CD8-positive, alpha-beta memory T cell (primary cell): ENCODE results near the gene PLCE1. TPM values are rescaled to one million over a fixed set of nuclear protein-coding genes. Genes with fewer than 3 reads are reported as not detected.

Experiments
- CTCF ChIA-PET: fragments of 350-600 bp; sonication (Branson Sonifier 250); formaldehyde crosslinking; loops from one replicate; lab custom pipeline; 2021; ENCODE audit warnings: antibody characterized with exemption; lab: Charles Lee
- POLR2A ChIA-PET: fragments of 350-600 bp; sonication (Branson Sonifier 250); formaldehyde crosslinking; loops from one replicate; lab custom pipeline; 2021; ENCODE audit warnings: antibody characterized with exemption; lab: Charles Lee
- DNase-seq, 5 donors: peaks; one replicate each; pipeline versions ENCODE4 v3.0.0 to v3.0.0-alpha.2; 2020 to 2022; ENCODE audit warnings: mixed read lengths in 1 of 5
- H3K27ac ChIP-seq: one replicate; pipeline ENCODE4 v1.7.0; 2013; ENCODE audit warnings: low read depth, mild to moderate bottlenecking, low read length, moderate library complexity
- H3K27me3 ChIP-seq: 2 replicates; pipeline ENCODE4 v1.7.0; 2013; ENCODE audit warnings: low read length, mild to moderate bottlenecking; ENCODE audit not compliant: insufficient read depth, poor library complexity, severe bottlenecking
- H3K36me3 ChIP-seq: 2 replicates; pipeline ENCODE4 v1.7.0; 2013; ENCODE audit warnings: mild to moderate bottlenecking, low read length, moderate library complexity; ENCODE audit not compliant: insufficient read depth
- H3K4me1 ChIP-seq: 2 replicates; pipeline ENCODE4 v1.7.0; 2013; ENCODE audit warnings: mild to moderate bottlenecking, low read length, moderate library complexity; ENCODE audit not compliant: insufficient read depth
- H3K4me3 ChIP-seq: 2 replicates; pipeline ENCODE4 v1.7.0; 2013; ENCODE audit warnings: mild to moderate bottlenecking, low read length
- H3K9me3 ChIP-seq: 2 replicates; pipeline ENCODE4 v1.7.0; 2013; ENCODE audit warnings: mild to moderate bottlenecking, low read length
- H3K27ac Mint-ChIP-seq, 8 donors: one replicate each; pipeline ENCODE4 v1.8.0; 2020 to 2021; ENCODE audit warnings: mixed read lengths in 8 of 8, mild to moderate bottlenecking in 6 of 8, inconsistent platforms in 3 of 8, moderate library complexity in 3 of 8
- H3K27me3 Mint-ChIP-seq, 2 donors: one replicate each; pipeline ENCODE4 v1.8.0; 2020 to 2021; ENCODE audit warnings: mixed read lengths in 2 of 2, mild to moderate bottlenecking in 1 of 2, moderate library complexity in 1 of 2
- H3K36me3 Mint-ChIP-seq, 3 donors: one replicate each; pipeline ENCODE4 v1.8.0; 2020 to 2021; ENCODE audit warnings: mixed read lengths in 3 of 3, inconsistent platforms in 1 of 3, mild to moderate bottlenecking in 1 of 3
- H3K4me1 Mint-ChIP-seq, 3 donors: one replicate each; pipeline ENCODE4 v1.8.0; 2020 to 2021; ENCODE audit warnings: mixed read lengths in 3 of 3, inconsistent platforms in 1 of 3, mild to moderate bottlenecking in 1 of 3
- H3K4me3 Mint-ChIP-seq, 7 donors: one replicate each; pipeline ENCODE4 v1.8.0; 2020 to 2021; ENCODE audit warnings: mixed read lengths in 7 of 7, mild to moderate bottlenecking in 6 of 7, moderate library complexity in 4 of 7, inconsistent platforms in 2 of 7
- H3K9me3 Mint-ChIP-seq, 5 donors: one replicate each; pipeline ENCODE4 v1.8.0; 2020 to 2022; ENCODE audit warnings: mixed read lengths in 5 of 5, mild to moderate bottlenecking in 3 of 5, moderate library complexity in 2 of 5, inconsistent platforms in 1 of 5
- polyA plus RNA-seq: library from polyadenylated mRNA; unstranded; fragments of 300-500 nt; fragmentation: Illumina TruSeq; gene quantifications from one replicate; pipeline ENCODE4 v1.2.3, GENCODE V29; 2021
- total RNA-seq, 2 experiments: library from RNA; stranded (reverse); gene quantifications; one replicate each; pipeline ENCODE4 v1.2.3, GENCODE V29; 2021

PLCE1 gene
- total RNA-seq, result not detected
- 0.14 TPM for polyA plus RNA-seq

- Mint-ChIP-seq H3K36me3 (peaks cover 0 to 1% (median 0%) of the 10 kb centered on the region in 3 donors), H3K4me3 (peak within 1 kb of the TSS in 3 of 7 donors; percentile 6 to 20 (median 19)), H3K9me3 (peaks cover 0 to 16% (median 3%) of the 10 kb centered on the region in 5 donors), H3K4me1 (peaks cover 1 to 6% (median 5%) of the 10 kb centered on the region in 3 donors), H3K27me3 (peaks cover 33 to 68% of the 10 kb centered on the region in 2 donors), H3K27ac (peak within 1 kb of the TSS in 1 of 8 donors; percentile 9)
- H3K36me3 ChIP-seq, result no peaks in the 10 kb centered on the region
- POLR2A ChIA-PET, result no interaction called here
- no peak within 1 kb of the TSS for H3K27ac ChIP-seq
- CTCF ChIA-PET, result no interaction called here
- no peak within 1 kb of the TSS for H3K4me3 ChIP-seq
- no peaks in the 10 kb centered on the region for H3K9me3 ChIP-seq
- DNase-seq, result no peak
- H3K4me1 ChIP-seq, result no peaks in the 10 kb centered on the region
- H3K27me3 ChIP-seq, result no peaks in the 10 kb centered on the region
These were observed at the start of gene PLCE1 for GRCh38 chr10:93993782-93994437. Gene PLCE1, plus strand, starts transcription at chr10:93993931. Its CDS starts 37,116 bp downstream, at chr10:94031047.

GRCh38 chr10:93945819-93946218 is 47.9 kb upstream of the PLCE1 start:
- Mint-ChIP-seq H3K4me1 (no peaks in the 10 kb centered on the region), H3K27me3 (peaks cover 0 to 4% of the 10 kb centered on the region in 2 donors), H3K36me3 (no peaks in the 10 kb centered on the region), H3K9me3 (no peaks in the 10 kb centered on the region), H3K27ac (no peak overlapping the region), H3K4me3 (no peak overlapping the region)
- Histone ChIP-seq H3K27me3 (no peaks in the 10 kb centered on the region), H3K4me3 (no peak overlapping the region), H3K9me3 (no peaks in the 10 kb centered on the region), H3K36me3 (no peaks in the 10 kb centered on the region), H3K4me1 (no peaks in the 10 kb centered on the region), H3K27ac (no peak overlapping the region)
- ChIA-PET POLR2A (no interaction called here), CTCF (no interaction called here)
- no peak for DNase-seq

- no peaks in the 10 kb centered on the region for H3K36me3 ChIP-seq
- POLR2A ChIA-PET, result no interaction called here
- H3K4me3 ChIP-seq, result no peak overlapping the region
- no peaks in the 10 kb centered on the region for H3K9me3 ChIP-seq
- no peaks in the 10 kb centered on the region for H3K4me1 ChIP-seq
- Mint-ChIP-seq H3K27ac (no peak overlapping the region), H3K27me3 (peaks cover 0 to 4% of the 10 kb centered on the region in 2 donors), H3K36me3 (no peaks in the 10 kb centered on the region), H3K4me1 (no peaks in the 10 kb centered on the region), H3K4me3 (no peak overlapping the region), H3K9me3 (no peaks in the 10 kb centered on the region)
- H3K27ac ChIP-seq, result no peak overlapping the region
- no peaks in the 10 kb centered on the region for H3K27me3 ChIP-seq
- no peak for DNase-seq
- CTCF ChIA-PET, result no interaction called here
These were observed 46.7 kb upstream of the PLCE1 start for GRCh38 chr10:93947055-93947454.

GRCh38 chr10:93947524-93947923 is 46.2 kb upstream of the PLCE1 start:
- Histone ChIP-seq H3K27me3 (no peaks in the 10 kb centered on the region), H3K9me3 (no peaks in the 10 kb centered on the region), H3K27ac (no peak overlapping the region), H3K4me1 (no peaks in the 10 kb centered on the region), H3K4me3 (no peak overlapping the region), H3K36me3 (no peaks in the 10 kb centered on the region)
- DNase-seq, result no peak
- H3K4me3 Mint-ChIP-seq, result no peak overlapping the region
- no peak overlapping the region for H3K27ac Mint-ChIP-seq
- no peaks in the 10 kb centered on the region for H3K9me3 Mint-ChIP-seq
- no peaks in the 10 kb centered on the region for H3K36me3 Mint-ChIP-seq
- CTCF ChIA-PET, result no interaction called here
- no peaks in the 10 kb centered on the region for H3K4me1 Mint-ChIP-seq
- POLR2A ChIA-PET, result no interaction called here
- H3K27me3 Mint-ChIP-seq, result peaks cover under 1 to 4% of the 10 kb centered on the region in 2 donors

- Histone ChIP-seq H3K4me1 (no peaks in the 10 kb centered on the region), H3K27ac (no peak overlapping the region), H3K36me3 (no peaks in the 10 kb centered on the region), H3K4me3 (no peak overlapping the region), H3K27me3 (no peaks in the 10 kb centered on the region), H3K9me3 (no peaks in the 10 kb centered on the region)
- Mint-ChIP-seq H3K4me1 (no peaks in the 10 kb centered on the region), H3K36me3 (no peaks in the 10 kb centered on the region), H3K27me3 (peaks cover 0 to 1% of the 10 kb centered on the region in 2 donors), H3K27ac (no peak overlapping the region), H3K9me3 (no peaks in the 10 kb centered on the region), H3K4me3 (no peak overlapping the region)
- POLR2A ChIA-PET, result no interaction called here
- no peak for DNase-seq
- CTCF ChIA-PET, result no interaction called here
These were observed 41.8 kb upstream of the PLCE1 start for GRCh38 chr10:93951905-93952304.

- H3K4me3 ChIP-seq, result no peak overlapping the region
- H3K4me1 ChIP-seq, result no peaks in the 10 kb centered on the region
- H3K27ac ChIP-seq, result no peak overlapping the region
- no peaks in the 10 kb centered on the region for H3K9me3 Mint-ChIP-seq
- H3K36me3 Mint-ChIP-seq, result no peaks in the 10 kb centered on the region
- CTCF ChIA-PET, result interaction anchor here (1.7 kb wide), 1 partner anchor 33 kb away, joined by 4 read pairs; no protein-coding TSS in a partner anchor
- peaks cover 0 to 1% of the 10 kb centered on the region in 2 donors for H3K27me3 Mint-ChIP-seq
- H3K9me3 ChIP-seq, result no peaks in the 10 kb centered on the region
- POLR2A ChIA-PET, result no interaction called here
- no peak overlapping the region for H3K27ac Mint-ChIP-seq
- H3K4me1 Mint-ChIP-seq, result no peaks in the 10 kb centered on the region
- no peaks in the 10 kb centered on the region for H3K27me3 ChIP-seq
- no peak overlapping the region for H3K4me3 Mint-ChIP-seq
- no peaks in the 10 kb centered on the region for H3K36me3 ChIP-seq
- no peak for DNase-seq
These were observed 39.4 kb upstream of the PLCE1 start for GRCh38 chr10:93954299-93954698.

GRCh38 chr10:93954726-93955363 is 38.9 kb upstream of the PLCE1 start:
- no peak overlapping the region for H3K4me3 Mint-ChIP-seq
- H3K27me3 ChIP-seq, result no peaks in the 10 kb centered on the region
- H3K4me1 ChIP-seq, result no peaks in the 10 kb centered on the region
- no peak overlapping the region for H3K4me3 ChIP-seq
- no peaks in the 10 kb centered on the region for H3K9me3 Mint-ChIP-seq
- no peaks in the 10 kb centered on the region for H3K4me1 Mint-ChIP-seq
- peaks cover 0 to 1% of the 10 kb centered on the region in 2 donors for H3K27me3 Mint-ChIP-seq
- no peak overlapping the region for H3K27ac Mint-ChIP-seq
- no peak overlapping the region for H3K27ac ChIP-seq
- ChIA-PET CTCF (interaction anchor here (1.7 kb wide), 1 partner anchor 34 kb away, joined by 4 read pairs; no protein-coding TSS in a partner anchor), POLR2A (no interaction called here)
- H3K36me3 Mint-ChIP-seq, result peaks cover 0 to 1% (median 0%) of the 10 kb centered on the region in 3 donors
- H3K9me3 ChIP-seq, result no peaks in the 10 kb centered on the region
- DNase-seq, result no peak
- H3K36me3 ChIP-seq, result no peaks in the 10 kb centered on the region

- no peak overlapping the region for H3K4me3 Mint-ChIP-seq
- H3K4me3 ChIP-seq, result no peak overlapping the region
- H3K27ac ChIP-seq, result no peak overlapping the region
- H3K9me3 ChIP-seq, result no peaks in the 10 kb centered on the region
- no peaks in the 10 kb centered on the region for H3K4me1 ChIP-seq
- DNase-seq, result no peak
- peaks cover 0 to 3% (median 0%) of the 10 kb centered on the region in 3 donors for H3K36me3 Mint-ChIP-seq
- H3K4me1 Mint-ChIP-seq, result no peaks in the 10 kb centered on the region
- H3K36me3 ChIP-seq, result no peaks in the 10 kb centered on the region
- no peaks in the 10 kb centered on the region for H3K27me3 Mint-ChIP-seq
- H3K9me3 Mint-ChIP-seq, result no peaks in the 10 kb centered on the region
- H3K27ac Mint-ChIP-seq, result no peak overlapping the region
- CTCF ChIA-PET, result no interaction called here
- H3K27me3 ChIP-seq, result no peaks in the 10 kb centered on the region
- POLR2A ChIA-PET, result no interaction called here
These were observed 34.9 kb upstream of the PLCE1 start for GRCh38 chr10:93958834-93959233.
